CD4-positive, alpha-beta T cell treated with Interleukin-15 for 1 hour (primary cell): ENCODE data around the gene ARHGEF7.

Source experiments
- DNase-seq: peaks from one replicate; pipeline ENCODE4 v3.0.0-alpha.2; 2020

The ARHGEF7 gene

GRCh38 chr13:111140562-111141105 is 25.5 kb downstream of the ARHGEF7 start:
- DNase-seq = no peak

DNA sequence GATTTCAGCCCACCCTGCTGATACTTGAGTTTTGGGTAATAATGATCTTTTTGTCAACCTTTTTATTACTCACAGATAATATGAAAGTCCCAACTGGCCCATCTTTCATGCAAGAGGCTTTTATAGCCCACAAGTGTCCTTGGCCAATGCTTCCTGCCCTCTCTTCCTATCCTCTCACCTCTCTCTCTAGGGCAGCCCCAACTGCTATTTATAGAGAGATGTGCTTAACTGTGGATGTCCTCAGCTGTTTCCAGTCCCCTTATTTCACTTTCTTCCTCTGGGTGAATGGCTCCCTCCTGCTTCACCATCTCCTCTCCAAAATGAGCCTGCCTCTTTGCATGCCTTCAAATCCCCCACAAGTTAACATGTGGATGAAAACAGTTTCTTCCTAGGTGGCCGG is 27.4 kb downstream of the ARHGEF7 start:
- no peak for DNase-seq

DNA sequence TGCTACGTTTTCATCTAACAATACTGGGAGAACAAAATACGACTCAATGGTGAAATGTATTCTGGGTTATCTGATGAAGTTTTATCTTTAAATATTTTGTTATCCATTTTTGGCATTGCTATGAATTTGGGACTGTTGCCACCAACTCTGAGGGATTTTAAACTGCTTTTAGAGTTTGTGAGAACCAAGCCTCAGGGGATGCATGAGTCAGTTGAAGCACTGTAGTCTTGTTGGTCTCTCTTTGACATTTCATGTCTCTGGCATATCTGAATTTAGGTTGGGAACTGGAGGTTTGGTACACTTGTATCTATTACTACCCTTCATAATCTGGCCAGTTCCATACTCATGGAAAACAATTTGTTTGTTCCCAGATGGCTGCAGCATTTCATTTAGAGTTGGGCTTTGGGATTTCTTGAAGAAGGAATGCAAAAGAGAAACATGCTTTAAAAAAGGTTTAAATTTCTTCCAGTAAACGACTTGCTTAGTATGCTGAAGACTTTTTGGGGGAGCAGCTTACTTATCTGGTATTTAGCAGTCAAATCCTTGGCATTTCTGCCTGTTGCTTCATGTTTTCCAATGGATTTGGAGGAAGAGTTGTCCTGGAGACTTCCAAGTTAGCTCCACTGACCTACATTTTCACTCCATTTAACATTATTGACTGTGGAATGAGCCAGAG is 28.9 kb downstream of the ARHGEF7 start:
- DNase-seq = no peak

- no peak for DNase-seq
These were observed 30.0 kb downstream of the ARHGEF7 start for GRCh38 chr13:111145071-111145470.

GRCh38 chr13:111145506-111145905 is 30.4 kb downstream of the ARHGEF7 start:
- DNase-seq = no peak

- DNase-seq = no peak
These were observed 37.7 kb downstream of the ARHGEF7 start for GRCh38 chr13:111152844-111153243.

DNA sequence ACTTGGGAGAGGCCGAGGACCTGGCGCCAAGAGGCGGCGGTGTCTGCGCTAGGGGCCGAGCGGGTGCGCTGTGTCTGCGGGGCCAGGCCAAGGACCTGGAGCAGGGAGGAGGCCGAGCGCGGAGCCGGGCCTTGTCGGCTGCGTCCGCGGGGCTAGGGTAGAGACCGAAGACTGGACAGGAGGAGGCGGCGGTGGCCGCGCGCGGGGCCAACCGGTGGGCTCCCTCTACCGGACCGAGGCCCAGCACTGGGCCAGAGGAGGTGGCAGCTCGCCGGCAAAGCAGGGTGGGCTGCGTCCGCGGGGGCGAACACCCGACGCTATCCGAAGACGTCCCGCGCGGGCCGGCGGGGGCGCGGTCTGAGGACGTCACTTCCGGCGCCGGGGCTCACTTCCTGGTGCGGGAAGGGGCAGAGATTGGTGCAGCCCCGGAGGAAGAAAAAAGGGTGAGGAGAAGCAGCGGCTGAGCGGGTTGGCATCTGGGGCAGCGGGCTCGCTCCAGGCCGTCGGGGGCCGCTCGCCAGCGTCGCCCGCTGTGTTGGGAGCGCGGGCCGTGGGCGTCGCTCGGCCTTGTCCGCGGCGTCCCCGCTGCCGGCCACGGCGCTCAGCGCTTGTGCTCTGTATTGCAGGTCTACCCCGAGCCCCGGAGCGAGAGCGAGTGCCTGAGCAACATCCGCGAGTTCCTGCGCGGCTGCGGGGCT is 38.3 kb downstream of the ARHGEF7 start:
- DNase-seq = peak; percentile 91

- peak; percentile 48 for DNase-seq
These were observed 38.8 kb downstream of the ARHGEF7 start for GRCh38 chr13:111153977-111154332.

GRCh38 chr13:111156421-111156820 is 41.3 kb downstream of the ARHGEF7 start:
- no peak for DNase-seq

DNA sequence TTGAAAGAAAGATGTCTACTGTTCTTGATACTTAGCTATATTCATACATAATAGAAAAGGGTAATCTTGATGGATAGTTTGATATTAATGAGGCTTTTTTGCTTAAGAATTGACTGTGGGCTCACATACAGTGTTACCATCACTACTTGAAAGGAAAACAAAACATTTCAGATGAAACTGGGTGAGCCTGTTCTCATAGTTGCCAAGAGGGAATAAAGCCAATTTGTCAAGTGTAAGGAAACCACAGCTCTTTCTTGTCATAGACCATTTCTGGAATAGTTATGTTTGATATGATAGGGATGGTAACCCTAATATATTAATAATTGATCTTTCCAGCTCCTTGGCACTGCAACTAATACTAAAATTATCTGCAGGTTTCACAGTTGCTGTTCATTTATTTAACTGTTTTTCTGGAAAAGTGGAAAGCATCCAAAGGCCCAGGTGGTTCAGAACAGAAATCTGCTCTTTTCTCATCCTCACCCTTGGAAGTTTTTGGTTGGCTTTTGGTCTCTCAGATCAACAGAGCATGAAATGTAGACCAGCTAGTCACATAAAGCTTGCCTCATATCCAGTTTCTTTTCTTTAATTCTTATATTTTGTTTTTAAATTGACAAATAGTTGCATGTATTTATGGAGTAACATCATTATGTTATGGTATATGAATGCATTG is 43.2 kb downstream of the ARHGEF7 start:
- DNase-seq = no peak

- DNase-seq = no peak
These were observed 44.5 kb downstream of the ARHGEF7 start for GRCh38 chr13:111159362-111160320.

- no peak for DNase-seq
These were observed 45.5 kb downstream of the ARHGEF7 start for GRCh38 chr13:111160648-111161047.

- DNase-seq = no peak
These were observed 46.8 kb downstream of the ARHGEF7 start for GRCh38 chr13:111161601-111162600.

DNA sequence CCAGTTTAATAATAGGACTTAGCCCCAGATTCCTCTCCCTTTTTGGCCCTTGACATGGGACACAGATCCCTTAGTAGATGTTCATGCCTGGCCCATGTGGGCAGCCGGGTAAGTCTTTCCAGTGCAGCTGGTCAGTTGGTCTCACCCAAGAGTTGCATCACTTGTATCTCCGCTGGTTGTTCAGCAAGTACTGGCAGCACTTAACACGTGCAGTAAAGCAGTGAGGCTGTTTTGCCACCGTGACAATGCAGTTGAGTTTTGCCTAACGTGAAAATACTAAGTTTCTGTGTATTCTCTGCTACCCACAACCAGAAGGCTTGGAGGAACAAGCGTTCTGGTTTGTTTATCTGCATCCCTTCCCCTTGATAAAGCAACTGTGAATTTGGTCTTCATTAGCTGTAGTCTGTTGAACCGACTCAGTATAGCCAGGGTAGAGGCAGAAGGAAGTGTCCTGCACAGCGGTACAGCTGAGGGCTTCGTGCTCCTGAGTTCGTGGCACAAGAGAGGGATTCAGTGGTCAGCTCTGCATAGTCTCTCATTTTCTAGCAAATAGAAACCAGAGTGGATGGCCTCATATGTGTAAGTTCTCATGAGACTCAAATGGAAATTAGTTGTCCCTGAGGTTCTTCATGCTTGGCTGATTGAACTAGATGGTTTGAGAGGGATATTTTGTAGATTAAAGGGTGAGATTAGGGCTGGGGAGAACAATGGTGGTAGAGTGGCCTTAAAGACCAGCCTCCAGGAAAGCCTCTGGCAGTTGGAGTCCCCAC is 50.3 kb downstream of the ARHGEF7 start:
- DNase-seq = no peak

GRCh38 chr13:111166882-111167675 is 52.0 kb downstream of the ARHGEF7 start:
- no peak for DNase-seq

GRCh38 chr13:111168107-111168506 is 53.0 kb downstream of the ARHGEF7 start:
- DNase-seq = no peak

DNA sequence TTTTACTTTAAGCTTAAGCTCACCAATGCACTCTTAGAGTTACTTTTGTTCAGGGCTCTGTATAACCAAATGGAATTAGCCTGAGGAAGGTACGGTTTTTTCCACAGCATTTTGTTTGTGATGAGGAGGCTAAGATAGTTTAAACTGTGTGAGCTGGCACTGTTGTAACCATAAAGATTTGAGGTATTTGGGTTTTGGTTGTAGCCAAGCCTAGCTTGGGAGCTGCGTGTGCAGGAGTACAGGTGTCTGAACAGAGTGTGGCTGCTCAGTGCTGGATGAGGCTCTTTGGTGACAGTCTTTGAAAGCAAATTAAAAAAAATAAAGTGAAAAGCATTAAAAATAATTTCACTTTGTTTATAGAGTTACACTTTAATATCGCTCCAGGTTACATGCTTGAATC is 56.0 kb downstream of the ARHGEF7 start:
- DNase-seq = no peak

DNA sequence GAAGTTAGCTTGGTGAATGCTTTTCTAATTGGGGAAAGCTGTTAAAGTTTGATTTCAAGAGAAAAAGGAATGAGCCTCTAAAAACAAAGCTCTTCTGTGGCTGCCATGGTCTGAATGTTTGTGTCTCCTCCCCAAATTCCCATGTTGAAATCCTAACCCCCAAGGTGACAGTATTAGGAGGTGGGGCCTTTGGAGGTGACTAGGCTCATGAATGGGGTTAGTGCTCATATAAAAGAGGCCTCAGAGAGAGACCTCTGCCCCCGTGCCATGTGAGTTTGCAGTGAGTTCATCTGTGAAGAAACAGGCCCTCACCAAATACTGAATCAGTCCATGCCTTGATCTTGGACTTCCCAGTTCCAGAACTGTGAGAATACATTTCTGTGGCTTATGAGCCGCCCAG is 56.5 kb downstream of the ARHGEF7 start:
- no peak for DNase-seq

GRCh38 chr13:111174377-111175114 is 59.4 kb downstream of the ARHGEF7 start:
- no peak for DNase-seq
